Non-pigmented ciliary epithelial cell (primary cell): ENCODE results near the gene TNFRSF11A.

ENCODE experiments used
- DNase-seq: peaks from one replicate; pipeline ENCODE4 v3.0.0-alpha.2; 2010; ENCODE audit warnings: low read depth

TNFRSF11A gene

GRCh38 chr18:62420151-62420512 lies 95.0 kb downstream of the TNFRSF11A start:
- no peak for DNase-seq

DNA sequence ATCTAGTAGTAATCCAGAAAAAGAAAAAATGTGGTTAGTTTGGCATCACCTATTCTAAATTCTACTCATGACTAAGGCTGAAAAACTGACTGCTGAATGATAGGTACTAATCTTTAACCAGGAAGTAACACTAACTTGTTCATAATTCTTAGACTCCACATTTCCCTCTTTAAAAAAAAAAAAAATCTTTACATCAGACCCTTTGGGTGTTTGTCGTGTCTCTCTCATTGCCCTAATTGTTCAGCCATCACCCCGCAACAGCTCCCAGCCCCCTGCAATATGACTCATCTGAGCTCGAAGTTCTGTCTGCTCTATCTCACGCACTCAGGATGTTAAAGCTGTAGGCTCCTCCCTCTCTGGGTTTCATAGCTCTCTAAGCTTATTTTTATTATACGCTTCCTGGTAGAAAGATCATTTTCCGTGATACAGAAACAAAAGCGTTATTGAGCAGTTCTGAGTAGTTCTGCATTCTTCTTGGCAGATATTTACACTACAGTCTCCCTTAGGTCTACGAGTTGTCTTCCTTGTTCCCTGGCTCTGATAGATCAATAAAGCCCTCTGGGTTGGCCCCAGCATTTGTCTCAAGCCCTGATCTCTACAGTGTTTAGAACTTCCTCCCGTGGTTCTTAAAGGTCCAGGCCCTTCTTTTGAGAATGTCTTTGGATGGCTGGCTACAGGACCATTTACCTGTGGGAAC lies 95.6 kb downstream of the TNFRSF11A start:
- DNase-seq, result no peak

DNA sequence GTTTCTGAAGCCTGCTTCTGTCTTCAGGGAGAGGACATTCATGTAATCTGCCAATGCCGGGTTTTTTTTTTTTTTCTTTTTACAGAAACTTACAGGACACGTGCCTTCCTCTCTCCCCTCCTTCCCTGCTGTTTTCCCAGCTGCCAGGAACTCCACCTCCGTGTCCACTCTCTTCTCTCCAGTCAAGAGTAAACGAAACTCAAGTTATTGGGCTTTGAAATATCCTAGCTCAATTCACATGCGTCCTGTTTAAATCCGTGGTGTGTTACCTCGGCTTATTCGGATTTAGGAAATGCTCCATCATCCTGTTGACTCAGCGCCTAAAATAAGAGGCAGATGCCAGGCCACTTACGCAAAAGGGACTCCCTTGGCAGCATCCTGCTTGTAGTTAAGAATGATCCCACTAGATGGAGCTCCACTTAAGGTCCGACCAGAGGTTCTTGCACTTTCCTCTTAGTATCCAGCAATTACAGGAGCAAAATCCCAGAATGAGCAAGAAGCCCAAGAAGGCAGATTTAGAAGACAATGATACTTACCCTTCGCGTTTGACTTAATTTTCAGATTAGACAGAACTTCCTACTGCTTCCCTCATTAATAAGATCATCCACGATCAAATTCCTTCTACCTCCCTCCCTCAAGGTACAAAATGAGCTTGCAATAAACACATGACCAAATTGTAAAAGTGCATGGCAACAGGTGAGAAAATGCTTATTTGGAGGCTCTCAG lies 100.5 kb downstream of the TNFRSF11A start:
- peak; percentile 87 for DNase-seq

- DNase-seq, result no peak
These were observed 101.0 kb downstream of the TNFRSF11A start for GRCh38 chr18:62426191-62426488.

GRCh38 chr18:62432176-62432575 lies 107.1 kb downstream of the TNFRSF11A start:
- DNase-seq, result no peak

DNA sequence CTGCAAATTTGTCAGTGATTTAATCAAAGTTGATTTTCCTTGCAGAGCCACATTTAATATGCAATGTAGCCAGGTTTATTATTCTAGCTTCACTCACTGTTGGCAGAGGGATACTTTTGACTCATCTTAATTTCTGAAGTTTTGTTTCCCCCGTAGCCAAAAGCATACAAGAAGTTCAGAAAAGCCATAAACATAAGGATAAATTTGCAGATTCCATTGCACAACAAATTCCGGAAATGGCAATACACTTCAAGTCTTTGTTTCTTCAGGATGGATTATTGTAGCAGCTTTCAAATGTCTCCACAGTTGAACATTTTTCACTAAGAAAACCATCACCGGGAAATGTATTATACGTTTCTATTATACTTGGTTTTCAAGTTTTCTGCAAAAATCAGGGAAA lies 109.7 kb downstream of the TNFRSF11A start:
- DNase-seq, result no peak

- no peak for DNase-seq
These were observed 110.4 kb downstream of the TNFRSF11A start for GRCh38 chr18:62435435-62436031.

DNA sequence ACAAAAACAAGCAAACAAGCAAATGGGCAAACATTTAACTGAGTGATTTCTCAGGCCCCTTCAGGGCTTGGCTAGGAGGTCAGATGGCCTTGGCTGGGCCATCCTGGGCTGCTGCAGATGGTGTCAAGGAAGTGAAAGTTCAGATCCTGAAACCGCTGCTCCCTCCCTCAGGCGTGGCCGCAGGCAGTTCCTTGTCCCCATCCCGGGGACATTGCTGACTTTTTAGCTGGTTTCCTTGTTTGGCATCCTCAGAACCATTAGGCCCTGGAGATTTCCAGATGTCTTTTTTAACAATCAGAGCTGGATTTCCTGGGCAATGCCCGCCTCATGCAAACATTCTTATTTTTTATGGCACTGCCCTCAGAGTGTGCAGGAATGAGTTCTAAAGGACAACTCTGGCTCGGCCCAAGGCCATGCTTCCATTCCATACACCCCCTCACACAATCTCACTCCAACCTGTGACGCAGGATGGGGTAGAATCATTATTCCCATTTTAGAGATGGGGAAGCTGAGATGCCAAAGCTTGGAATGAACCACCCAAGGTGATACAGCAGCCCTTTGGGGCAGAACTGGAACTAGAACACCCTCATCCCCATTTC lies 111.6 kb downstream of the TNFRSF11A start:
- no peak for DNase-seq

- DNase-seq, result no peak
These were observed 112.3 kb downstream of the TNFRSF11A start for GRCh38 chr18:62437235-62438017.

- no peak for DNase-seq
These were observed 112.9 kb downstream of the TNFRSF11A start for GRCh38 chr18:62438018-62438329.

DNA sequence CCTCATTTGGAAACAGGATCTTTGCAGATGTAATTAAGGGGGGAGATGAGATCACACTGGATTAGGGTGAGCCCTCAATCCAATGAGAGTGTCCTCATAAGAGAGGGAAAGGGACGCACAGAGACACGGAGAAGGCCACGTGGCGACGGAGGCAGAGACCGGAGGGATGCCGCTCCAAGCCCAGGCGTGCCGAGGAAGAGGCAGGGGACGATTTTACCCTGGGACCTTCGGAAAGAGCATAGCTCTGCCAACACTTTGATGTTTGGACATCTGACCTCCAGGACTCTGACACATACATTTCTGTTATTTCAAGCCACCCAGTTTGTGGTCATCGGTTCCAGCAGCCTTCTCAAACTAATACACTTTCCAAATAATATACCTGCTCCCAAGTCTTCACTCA lies 113.3 kb downstream of the TNFRSF11A start:
- DNase-seq, result no peak

- DNase-seq, result no peak
These were observed 113.8 kb downstream of the TNFRSF11A start for GRCh38 chr18:62438866-62439265.
